ENCODE results near the gene ESF1.

Gene ESF1

DNA sequence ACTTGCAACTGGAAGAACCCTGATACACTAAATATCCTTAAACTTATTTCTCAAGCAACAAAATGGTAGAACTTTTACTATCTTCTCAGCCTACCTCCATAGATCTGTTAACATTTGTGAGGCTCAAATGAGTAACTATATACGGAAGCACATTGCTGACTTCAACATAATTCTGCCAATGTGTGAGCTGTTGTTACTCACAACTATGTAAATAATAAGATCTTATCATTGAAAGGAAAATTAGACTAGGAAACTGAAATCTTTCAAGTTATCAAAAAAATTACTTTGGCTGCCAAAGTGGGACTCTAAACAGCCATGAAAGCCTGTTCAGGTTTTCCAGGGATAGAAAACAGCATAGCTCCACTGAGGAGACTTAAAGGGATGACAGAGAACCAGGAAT is 105.8 kb downstream of the ESF1 start:
- no peak for DNase-seq (ENCODE audit: low read depth in 3 of 3)

DNA sequence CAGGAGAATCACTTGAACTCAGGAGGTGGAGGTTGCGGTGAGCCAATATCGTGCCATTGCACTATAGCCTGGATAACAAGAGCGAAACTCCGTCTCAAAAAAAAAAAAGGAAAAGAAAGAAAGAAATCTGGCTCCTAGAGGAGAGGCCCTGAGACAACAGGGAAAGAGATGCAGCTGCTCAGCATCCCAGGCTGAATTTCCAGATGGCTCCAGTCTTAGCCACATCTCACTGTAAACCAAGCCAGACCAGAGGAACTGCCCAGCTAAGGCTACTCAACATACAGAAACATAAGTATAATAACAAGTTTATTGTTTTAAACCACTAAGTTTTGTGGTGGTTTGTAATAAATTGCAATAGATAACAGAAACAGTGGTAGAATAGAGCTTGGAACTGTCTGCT is 107.5 kb downstream of the ESF1 start:
- no peak for DNase-seq (ENCODE audit: low read depth in 3 of 3)

DNA sequence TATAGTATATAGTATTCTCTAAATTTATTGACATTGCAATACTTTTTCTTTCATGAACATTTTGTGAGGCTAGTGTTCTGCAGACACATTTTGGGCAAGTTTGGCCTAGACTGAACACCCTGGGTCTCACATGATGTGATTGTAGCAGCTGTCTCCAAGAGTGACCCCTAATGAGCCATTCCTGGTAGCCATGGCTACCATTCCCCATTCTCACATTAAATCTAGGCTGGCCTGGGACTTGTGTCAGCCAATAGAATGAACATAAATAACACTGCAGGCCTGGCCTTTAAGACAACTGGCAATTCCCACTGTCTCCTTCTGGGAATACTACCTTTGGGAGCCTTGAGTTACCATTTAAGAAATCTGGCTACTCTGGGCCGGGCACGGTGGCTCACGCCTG is 108.0 kb downstream of the ESF1 start:
- no peak for DNase-seq (ENCODE audit: low read depth in 3 of 3)

GRCh38 chr20:13672690-13673089 is 112.0 kb downstream of the ESF1 start:
- no peak for DNase-seq (ENCODE audit: low read depth in 3 of 3)

DNA sequence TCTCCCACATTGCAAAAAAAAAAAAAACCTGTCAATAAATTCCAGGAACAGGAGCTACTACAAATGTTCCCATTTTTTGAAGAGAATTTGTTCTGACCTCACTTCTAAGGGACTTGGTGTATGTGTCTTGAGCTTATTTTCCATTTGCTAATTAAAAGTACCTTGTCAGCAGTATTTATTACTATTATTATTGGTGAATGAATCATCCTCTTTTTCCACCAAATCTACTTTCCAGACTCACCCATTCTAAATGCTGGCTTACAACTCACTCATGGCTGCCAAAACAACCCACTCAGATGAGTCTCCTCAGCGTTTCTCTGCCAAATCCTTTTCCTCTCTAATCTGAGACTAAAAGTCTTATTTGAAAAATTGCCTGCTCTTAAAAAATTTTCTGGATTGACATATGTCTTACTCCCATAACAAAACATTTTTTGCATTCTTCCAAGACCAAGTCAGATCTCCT is 112.8 kb downstream of the ESF1 start:
- DNase-seq (ENCODE audit: low read depth in 3 of 3), result no peak

- DNase-seq (ENCODE audit: low read depth in 3 of 3), result no peak
Measured at GRCh38 chr20:13671512-13671911, 113.2 kb downstream of the ESF1 start.

DNA sequence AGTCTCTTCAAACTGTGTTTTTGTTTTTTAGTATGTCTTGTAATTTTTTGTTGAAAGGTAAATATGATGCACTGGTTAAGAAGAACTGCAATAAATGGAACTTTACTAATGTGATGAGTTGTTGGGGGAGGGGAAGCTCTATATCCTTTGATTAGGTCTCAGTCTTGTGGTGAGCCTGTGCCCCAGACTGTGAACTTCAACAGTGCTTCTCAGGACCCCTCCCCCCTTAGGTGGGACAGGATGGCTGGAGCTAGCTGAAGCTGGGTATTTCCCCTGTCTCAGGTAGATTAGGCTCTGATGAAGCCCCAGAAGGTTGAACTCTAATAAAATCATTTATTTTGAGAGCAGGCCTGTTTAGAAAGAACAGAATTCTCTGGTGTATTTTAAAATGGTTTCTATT is 114.6 kb downstream of the ESF1 start:
- DNase-seq (ENCODE audit: low read depth in 3 of 3), result no peak

DNA sequence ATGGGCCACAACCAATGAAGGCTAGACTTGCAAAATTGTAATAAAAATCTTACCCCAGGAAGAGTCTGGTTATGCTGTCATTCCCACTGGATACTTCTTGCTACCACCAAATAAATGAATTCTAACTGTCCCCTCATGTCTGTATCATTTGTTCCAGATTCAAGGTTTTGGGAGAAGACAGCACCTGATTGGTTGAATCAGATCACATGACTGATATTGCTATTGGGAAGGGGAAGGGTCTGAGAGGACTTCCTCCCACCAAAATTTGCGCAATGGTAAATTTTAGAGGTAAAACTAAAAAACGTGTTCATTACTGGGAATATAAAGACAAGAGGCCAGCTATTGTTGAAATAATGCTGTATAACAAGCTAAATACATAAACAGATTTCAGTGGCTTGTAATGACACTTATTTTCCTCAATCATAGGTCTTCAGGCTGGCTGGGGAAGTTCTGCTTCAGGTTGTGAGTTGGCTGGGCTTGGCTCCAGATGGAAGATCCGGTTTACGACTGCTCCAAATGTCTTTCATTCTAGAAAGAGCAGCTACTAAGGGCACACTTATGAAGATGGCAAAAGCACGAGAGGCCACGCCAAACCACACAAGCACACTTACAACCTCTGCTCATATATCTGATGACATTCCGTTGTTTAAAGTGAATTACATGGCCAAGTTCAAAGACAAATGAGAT is 118.9 kb downstream of the ESF1 start:
- DNase-seq (ENCODE audit: low read depth in 3 of 3), result no peak
